Measurements from ENCODE around the gene SP3.

- no peak for TF ChIP-seq JUNB (CRISPR knock-in tag; conservative IDR thresholded peaks at IDR 0.05)
- no peak for TF ChIP-seq CC2D1A (IDR thresholded peaks at IDR 0.05)
- TF ChIP-seq MEF2D (tag; conservative IDR thresholded peaks at IDR 0.05; ENCODE audit: low read depth), result no peak
- no peak for TF ChIP-seq ATF1 (CRISPR knock-in tag; IDR thresholded peaks at IDR 0.05)
- no peak for TF ChIP-seq ATF1 (tag; IDR thresholded peaks at IDR 0.05)
- no peak for TF ChIP-seq DNMT1 (IDR thresholded peaks at IDR 0.05)
Observed at GRCh38 chr2:173989160-173989883, 24.1 kb upstream of the SP3 start.

Data from K562 (cell line).